Type B pancreatic cell (in vitro differentiated cells): ENCODE results near the gene DST. TPM values are rescaled to one million over a fixed set of nuclear protein-coding genes. Genes with fewer than 3 reads are reported as not detected.

ENCODE experiments used
- DNase-seq: peaks from one replicate; pipeline ENCODE4 v3.0.0; 2021; ENCODE audit warnings: mixed read lengths; ENCODE audit not compliant: unreplicated experiment; ENCODE audit errors: extremely low spot score
- H3K27ac Mint-ChIP-seq: 2 replicates; pipeline ENCODE4 v1.8.0; 2021; ENCODE audit warnings: mild to moderate bottlenecking, mixed read lengths
- H3K27me3 Mint-ChIP-seq: 2 replicates; pipeline ENCODE4 v1.8.0; 2021; ENCODE audit warnings: mixed read lengths
- H3K36me3 Mint-ChIP-seq: 2 replicates; pipeline ENCODE4 v1.8.0; 2021; ENCODE audit warnings: mixed read lengths
- H3K4me1 Mint-ChIP-seq: one replicate; pipeline ENCODE4 v1.8.0; 2021; ENCODE audit warnings: mixed read lengths; ENCODE audit not compliant: unreplicated experiment
- H3K4me3 Mint-ChIP-seq: 2 replicates; pipeline ENCODE4 v1.8.0; 2021; ENCODE audit warnings: mild to moderate bottlenecking, mixed read lengths
- H3K9me3 Mint-ChIP-seq: 2 replicates; pipeline ENCODE4 v1.8.0; 2021; ENCODE audit warnings: mixed read lengths
- long read RNA-seq: library from polyadenylated mRNA; unstranded; transcript quantifications from one replicate; pipeline ENCODE4 v2.0.0, GENCODE V29; 2020
- total RNA-seq: library from RNA; stranded (reverse); gene quantifications from 2 replicates; pipeline ENCODE4 v1.2.1, GENCODE V29; 2021; ENCODE audit warnings: low replicate concordance
- TF ChIP-seq, protein P1 (sequence below): fragments of 200-600 bp; sonication (generic); conservative IDR thresholded peaks from 2 replicates; pipeline ENCODE4 v1.5.0; 2021; ENCODE audit warnings: antibody characterized with exemption, mild to moderate bottlenecking

DST gene
- 116 and 139 TPM in 2 replicates for total RNA-seq
- long read RNA-seq, full-length matches to known transcripts, result 8 of 124 reads
- long read RNA-seq, partial matches to known transcripts, result 95 of 124 reads
- long read RNA-seq, other reads (novel, unspliced or antisense), result 21 of 124 reads

GRCh38 chr6:56642366-56643261 lies at the start of gene DST:
TSS of gene DST (minus strand) at chr6:56642889.
- Mint-ChIP-seq H3K36me3 (peaks cover 14% of the 10 kb centered on the region), H3K4me1 (no peaks in the 10 kb centered on the region), H3K27me3 (no peaks in the 10 kb centered on the region), H3K4me3 (no peak within 1 kb of the TSS), H3K27ac (no peak within 1 kb of the TSS), H3K9me3 (no peaks in the 10 kb centered on the region)
- DNase-seq, result no peak
- TF ChIP-seq, protein P1, sequence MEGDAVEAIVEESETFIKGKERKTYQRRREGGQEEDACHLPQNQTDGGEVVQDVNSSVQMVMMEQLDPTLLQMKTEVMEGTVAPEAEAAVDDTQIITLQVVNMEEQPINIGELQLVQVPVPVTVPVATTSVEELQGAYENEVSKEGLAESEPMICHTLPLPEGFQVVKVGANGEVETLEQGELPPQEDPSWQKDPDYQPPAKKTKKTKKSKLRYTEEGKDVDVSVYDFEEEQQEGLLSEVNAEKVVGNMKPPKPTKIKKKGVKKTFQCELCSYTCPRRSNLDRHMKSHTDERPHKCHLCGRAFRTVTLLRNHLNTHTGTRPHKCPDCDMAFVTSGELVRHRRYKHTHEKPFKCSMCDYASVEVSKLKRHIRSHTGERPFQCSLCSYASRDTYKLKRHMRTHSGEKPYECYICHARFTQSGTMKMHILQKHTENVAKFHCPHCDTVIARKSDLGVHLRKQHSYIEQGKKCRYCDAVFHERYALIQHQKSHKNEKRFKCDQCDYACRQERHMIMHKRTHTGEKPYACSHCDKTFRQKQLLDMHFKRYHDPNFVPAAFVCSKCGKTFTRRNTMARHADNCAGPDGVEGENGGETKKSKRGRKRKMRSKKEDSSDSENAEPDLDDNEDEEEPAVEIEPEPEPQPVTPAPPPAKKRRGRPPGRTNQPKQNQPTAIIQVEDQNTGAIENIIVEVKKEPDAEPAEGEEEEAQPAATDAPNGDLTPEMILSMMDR, result no peak

DNA sequence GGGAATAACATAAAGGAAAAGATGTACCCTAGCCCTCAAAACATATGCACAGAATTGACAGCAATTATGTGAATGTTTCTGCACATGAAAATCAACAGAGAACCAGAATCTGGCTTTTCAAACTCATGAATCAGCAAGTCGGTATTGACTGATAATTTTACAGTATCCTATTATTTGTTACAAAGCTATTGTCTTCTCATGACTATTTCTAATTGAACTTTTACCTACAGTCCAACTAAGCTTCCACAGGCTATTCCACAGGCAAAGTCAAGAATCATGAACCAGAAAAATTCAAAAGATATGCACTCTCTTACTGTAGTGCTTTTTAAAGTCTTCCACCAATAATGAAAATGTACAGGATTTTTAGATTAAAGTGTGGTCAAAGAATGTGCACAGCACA lies 49.1 kb upstream of the DST start:
- TF ChIP-seq, protein P1, result no peak
- H3K9me3 Mint-ChIP-seq, result no peaks in the 10 kb centered on the region
- H3K27me3 Mint-ChIP-seq, result no peaks in the 10 kb centered on the region
- H3K27ac Mint-ChIP-seq, result peak overlapping the region; percentile 13
- H3K36me3 Mint-ChIP-seq, result peaks cover 6% of the 10 kb centered on the region
- no peak for DNase-seq
- peak overlapping the region; percentile 20 for H3K4me3 Mint-ChIP-seq
- H3K4me1 Mint-ChIP-seq, result peaks cover 16% of the 10 kb centered on the region

DNA sequence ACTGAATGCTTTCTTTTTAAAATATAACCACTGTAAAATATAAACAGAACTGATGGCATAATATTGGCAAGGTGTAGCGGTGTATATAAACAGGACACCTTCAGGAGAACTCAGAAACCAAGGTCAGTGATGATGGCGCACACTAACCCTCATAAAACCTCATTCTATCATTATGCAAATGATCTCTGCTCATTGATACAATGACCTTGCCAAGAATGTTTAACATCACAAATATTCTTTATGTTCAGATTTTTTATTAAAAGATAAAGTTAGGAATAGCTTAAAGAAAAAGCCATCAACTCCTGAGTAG lies 48.6 kb upstream of the DST start:
- Mint-ChIP-seq H3K4me1 (peaks cover 16% of the 10 kb centered on the region), H3K27me3 (no peaks in the 10 kb centered on the region), H3K4me3 (no peak overlapping the region), H3K27ac (no peak overlapping the region), H3K36me3 (peaks cover 6% of the 10 kb centered on the region), H3K9me3 (no peaks in the 10 kb centered on the region)
- TF ChIP-seq, protein P1, result no peak
- no peak for DNase-seq

- Mint-ChIP-seq H3K4me1 (peaks cover 16% of the 10 kb centered on the region), H3K36me3 (peaks cover 9% of the 10 kb centered on the region), H3K9me3 (no peaks in the 10 kb centered on the region), H3K27me3 (no peaks in the 10 kb centered on the region), H3K4me3 (no peak overlapping the region), H3K27ac (no peak overlapping the region)
- no peak for DNase-seq
- TF ChIP-seq, protein P1, result no peak
Observed at GRCh38 chr6:56690519-56691285, 48.0 kb upstream of the DST start.

- no peaks in the 10 kb centered on the region for H3K27me3 Mint-ChIP-seq
- no peak for DNase-seq
- peaks cover 21% of the 10 kb centered on the region for H3K4me1 Mint-ChIP-seq
- no peak overlapping the region for H3K4me3 Mint-ChIP-seq
- TF ChIP-seq, protein P1, result no peak
- no peaks in the 10 kb centered on the region for H3K9me3 Mint-ChIP-seq
- H3K36me3 Mint-ChIP-seq, result peaks cover 6% of the 10 kb centered on the region
- H3K27ac Mint-ChIP-seq, result no peak overlapping the region
Observed at GRCh38 chr6:56689663-56690062, 47.0 kb upstream of the DST start.
